ENCODE results near the gene SFSWAP. TPM values are rescaled to one million over a fixed set of nuclear protein-coding genes. Genes with fewer than 3 reads are reported as not detected.

Gene SFSWAP
- total RNA-seq, 1 experiment from 2014 or later, result 50.4 TPM

DNA sequence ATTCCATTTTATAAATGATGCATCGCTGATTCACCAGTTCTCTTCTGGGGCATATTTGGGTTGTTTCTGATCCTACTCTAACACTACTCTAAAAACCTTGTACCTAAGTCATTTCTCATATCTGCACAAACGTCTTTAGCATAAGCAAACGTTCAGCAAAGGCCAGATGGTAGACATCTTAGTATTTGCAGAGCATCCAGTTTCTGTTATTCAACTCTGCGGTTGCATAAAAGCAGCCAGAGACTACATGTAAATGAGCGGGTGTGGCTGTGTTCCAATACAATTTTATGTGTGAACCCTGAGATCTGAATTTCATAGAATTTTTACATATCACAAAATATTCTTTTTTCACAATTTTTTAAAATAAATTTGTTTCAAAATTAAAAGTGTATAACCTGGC is 94.5 kb downstream of the SFSWAP start:
- POLR2A ChIA-PET, result no interaction called here
- Histone ChIP-seq H3K27me3 (ENCODE audit: insufficient read depth, low read length) (no peaks in the 10 kb centered on the region), H2AFZ (ENCODE audit: low read depth, low read length, poor library complexity, severe bottlenecking) (no peak overlapping the region), H3K4me1 (ENCODE audit: control insufficient read depth in 1 of 2, insufficient read depth in 2 of 2, low read length in 2 of 2) (peaks cover 5 to 8% of the 10 kb centered on the region in 2 experiments; a peak in 3 of 4 replicates), H3K9me2 (ENCODE audit: insufficient read depth) (no peaks in the 10 kb centered on the region), H3K27ac (ENCODE audit: low read depth, low read length) (no peak overlapping the region), H4K20me1 (ENCODE audit: insufficient read depth) (no peaks in the 10 kb centered on the region), H3K9ac (ENCODE audit: low read length) (no peak overlapping the region), H3K4me2 (ENCODE audit: low read length) (no peak overlapping the region), H3K36me3 (ENCODE audit: control insufficient read depth in 1 of 2, insufficient read depth in 2 of 2, low read length in 2 of 2) (peaks cover 3 to 4% of the 10 kb centered on the region in 2 experiments; a peak in 1 of 4 replicates), H3K9me3 (ENCODE audit: control insufficient read depth in 1 of 2, insufficient read depth in 1 of 2, low read depth in 1 of 2, low read length in 2 of 2) (no peaks in the 10 kb centered on the region), H3K4me3 (replicated peaks in 1 of 2; ENCODE audit: low read depth in 1 of 2, low read length in 2 of 2) (no peak overlapping the region), H3K79me2 (ENCODE audit: insufficient read depth, low read length) (no peaks in the 10 kb centered on the region)
- CTCF ChIA-PET, result no interaction called here
- no peak for TF ChIP-seq JUND (IDR thresholded peaks at IDR 0.05)
- TF ChIP-seq, protein P1, sequence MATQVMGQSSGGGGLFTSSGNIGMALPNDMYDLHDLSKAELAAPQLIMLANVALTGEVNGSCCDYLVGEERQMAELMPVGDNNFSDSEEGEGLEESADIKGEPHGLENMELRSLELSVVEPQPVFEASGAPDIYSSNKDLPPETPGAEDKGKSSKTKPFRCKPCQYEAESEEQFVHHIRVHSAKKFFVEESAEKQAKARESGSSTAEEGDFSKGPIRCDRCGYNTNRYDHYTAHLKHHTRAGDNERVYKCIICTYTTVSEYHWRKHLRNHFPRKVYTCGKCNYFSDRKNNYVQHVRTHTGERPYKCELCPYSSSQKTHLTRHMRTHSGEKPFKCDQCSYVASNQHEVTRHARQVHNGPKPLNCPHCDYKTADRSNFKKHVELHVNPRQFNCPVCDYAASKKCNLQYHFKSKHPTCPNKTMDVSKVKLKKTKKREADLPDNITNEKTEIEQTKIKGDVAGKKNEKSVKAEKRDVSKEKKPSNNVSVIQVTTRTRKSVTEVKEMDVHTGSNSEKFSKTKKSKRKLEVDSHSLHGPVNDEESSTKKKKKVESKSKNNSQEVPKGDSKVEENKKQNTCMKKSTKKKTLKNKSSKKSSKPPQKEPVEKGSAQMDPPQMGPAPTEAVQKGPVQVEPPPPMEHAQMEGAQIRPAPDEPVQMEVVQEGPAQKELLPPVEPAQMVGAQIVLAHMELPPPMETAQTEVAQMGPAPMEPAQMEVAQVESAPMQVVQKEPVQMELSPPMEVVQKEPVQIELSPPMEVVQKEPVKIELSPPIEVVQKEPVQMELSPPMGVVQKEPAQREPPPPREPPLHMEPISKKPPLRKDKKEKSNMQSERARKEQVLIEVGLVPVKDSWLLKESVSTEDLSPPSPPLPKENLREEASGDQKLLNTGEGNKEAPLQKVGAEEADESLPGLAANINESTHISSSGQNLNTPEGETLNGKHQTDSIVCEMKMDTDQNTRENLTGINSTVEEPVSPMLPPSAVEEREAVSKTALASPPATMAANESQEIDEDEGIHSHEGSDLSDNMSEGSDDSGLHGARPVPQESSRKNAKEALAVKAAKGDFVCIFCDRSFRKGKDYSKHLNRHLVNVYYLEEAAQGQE (IDR thresholded peaks at IDR 0.05; ENCODE audit: low read depth), result no peak
- no peak for TF ChIP-seq CBX3 (IDR thresholded peaks at IDR 0.05; ENCODE audit: low read depth)
- TF ChIP-seq SP1 (IDR thresholded peaks at IDR 0.05; ENCODE audit: low read depth), result no peak
- no peak for TF ChIP-seq SRF (IDR thresholded peaks at IDR 0.05; ENCODE audit: low read depth)
- TF ChIP-seq, protein P2, sequence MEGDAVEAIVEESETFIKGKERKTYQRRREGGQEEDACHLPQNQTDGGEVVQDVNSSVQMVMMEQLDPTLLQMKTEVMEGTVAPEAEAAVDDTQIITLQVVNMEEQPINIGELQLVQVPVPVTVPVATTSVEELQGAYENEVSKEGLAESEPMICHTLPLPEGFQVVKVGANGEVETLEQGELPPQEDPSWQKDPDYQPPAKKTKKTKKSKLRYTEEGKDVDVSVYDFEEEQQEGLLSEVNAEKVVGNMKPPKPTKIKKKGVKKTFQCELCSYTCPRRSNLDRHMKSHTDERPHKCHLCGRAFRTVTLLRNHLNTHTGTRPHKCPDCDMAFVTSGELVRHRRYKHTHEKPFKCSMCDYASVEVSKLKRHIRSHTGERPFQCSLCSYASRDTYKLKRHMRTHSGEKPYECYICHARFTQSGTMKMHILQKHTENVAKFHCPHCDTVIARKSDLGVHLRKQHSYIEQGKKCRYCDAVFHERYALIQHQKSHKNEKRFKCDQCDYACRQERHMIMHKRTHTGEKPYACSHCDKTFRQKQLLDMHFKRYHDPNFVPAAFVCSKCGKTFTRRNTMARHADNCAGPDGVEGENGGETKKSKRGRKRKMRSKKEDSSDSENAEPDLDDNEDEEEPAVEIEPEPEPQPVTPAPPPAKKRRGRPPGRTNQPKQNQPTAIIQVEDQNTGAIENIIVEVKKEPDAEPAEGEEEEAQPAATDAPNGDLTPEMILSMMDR (IDR thresholded peaks at IDR 0.05 in 2 of 3, conservative IDR thresholded peaks at IDR 0.05 in 1 of 3; ENCODE audit: borderline replicate concordance in 1 of 3, insufficient read depth in 1 of 3, low read depth in 2 of 3, low read length in 2 of 3), result no peak
- no peak for TF ChIP-seq TCF7L2 (IDR thresholded peaks at IDR 0.05; ENCODE audit: borderline replicate concordance, extremely low read depth, insufficient read depth, insufficient read length)
- TF ChIP-seq EZH2 (IDR thresholded peaks at IDR 0.05), result no peak
- TF ChIP-seq, protein P3, sequence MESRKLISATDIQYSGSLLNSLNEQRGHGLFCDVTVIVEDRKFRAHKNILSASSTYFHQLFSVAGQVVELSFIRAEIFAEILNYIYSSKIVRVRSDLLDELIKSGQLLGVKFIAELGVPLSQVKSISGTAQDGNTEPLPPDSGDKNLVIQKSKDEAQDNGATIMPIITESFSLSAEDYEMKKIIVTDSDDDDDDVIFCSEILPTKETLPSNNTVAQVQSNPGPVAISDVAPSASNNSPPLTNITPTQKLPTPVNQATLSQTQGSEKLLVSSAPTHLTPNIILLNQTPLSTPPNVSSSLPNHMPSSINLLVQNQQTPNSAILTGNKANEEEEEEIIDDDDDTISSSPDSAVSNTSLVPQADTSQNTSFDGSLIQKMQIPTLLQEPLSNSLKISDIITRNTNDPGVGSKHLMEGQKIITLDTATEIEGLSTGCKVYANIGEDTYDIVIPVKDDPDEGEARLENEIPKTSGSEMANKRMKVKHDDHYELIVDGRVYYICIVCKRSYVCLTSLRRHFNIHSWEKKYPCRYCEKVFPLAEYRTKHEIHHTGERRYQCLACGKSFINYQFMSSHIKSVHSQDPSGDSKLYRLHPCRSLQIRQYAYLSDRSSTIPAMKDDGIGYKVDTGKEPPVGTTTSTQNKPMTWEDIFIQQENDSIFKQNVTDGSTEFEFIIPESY (IDR thresholded peaks at IDR 0.05; ENCODE audit: extremely low read depth, insufficient replicate concordance, low read length), result no peak
- no peak for TF ChIP-seq CEBPB (IDR thresholded peaks at IDR 0.05; ENCODE audit: low read depth)
- TF ChIP-seq POLR2A (IDR thresholded peaks at IDR 0.05; ENCODE audit: borderline replicate concordance, extremely low read depth, insufficient read depth, insufficient read length), result no peak
- TF ChIP-seq ZNF274 (IDR thresholded peaks at IDR 0.05; ENCODE audit: low read depth, low read length), result no peak
- TF ChIP-seq, protein P4, sequence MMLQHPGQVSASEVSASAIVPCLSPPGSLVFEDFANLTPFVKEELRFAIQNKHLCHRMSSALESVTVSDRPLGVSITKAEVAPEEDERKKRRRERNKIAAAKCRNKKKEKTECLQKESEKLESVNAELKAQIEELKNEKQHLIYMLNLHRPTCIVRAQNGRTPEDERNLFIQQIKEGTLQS (IDR thresholded peaks at IDR 0.05), result no peak
- no peak for TF ChIP-seq YY1 (IDR thresholded peaks at IDR 0.05; ENCODE audit: extremely low read depth, insufficient replicate concordance, low read depth, low read length)
- TF ChIP-seq SIN3A (IDR thresholded peaks at IDR 0.05; ENCODE audit: low read depth), result no peak
- no peak for TF ChIP-seq EGR1 (IDR thresholded peaks at IDR 0.05; ENCODE audit: low read depth)
- TF ChIP-seq FOSL1 (IDR thresholded peaks at IDR 0.05; ENCODE audit: low read depth), result no peak
- no peak for TF ChIP-seq ZFX (IDR thresholded peaks at IDR 0.05)
- ATAC-seq (no peak), DNase-seq (ENCODE audit: low read depth, low spot score) (no peak)
- intact Hi-C loops (cut with micrococcal nuclease), result no loop called here
- RAD21 ChIA-PET (ENCODE audit: low non-redundant PET in 1 of 2, low total read pairs in 2 of 2, uncharacterized antibody in 2 of 2, unreplicated experiment in 2 of 2), result no interaction called here
- BruUV-seq (replicated peaks), result no TSS peak
